Liver (tissue), 9 donors: ENCODE measurements around the gene CBR3. TPM values are rescaled to one million over a fixed set of nuclear protein-coding genes. Genes with fewer than 3 reads are reported as not detected.
"Not testable (repeated sequence)": the region's sequence is repeated elsewhere in the genome, so short reads cannot be mapped to it uniquely, and the experiment has no call there.

ENCODE experiments used
- DNase-seq: peaks from one replicate; pipeline ENCODE4 v3.0.0-alpha.2; 2017; ENCODE audit warnings: low spot score
- H3K27ac ChIP-seq, 2 donors: one replicate each; pipeline ENCODE4 v1.7.0; 2013; ENCODE audit warnings: inconsistent platforms in 2 of 2, low read length in 2 of 2, control low read depth in 1 of 2, low read depth in 1 of 2, mild to moderate bottlenecking in 1 of 2
- H3K27me3 ChIP-seq, 4 donors: one replicate each; pipeline versions ENCODE4 v1.6.1 to v1.7.0; 2013; ENCODE audit warnings: low read length in 3 of 4, inconsistent platforms in 1 of 4, mild to moderate bottlenecking in 1 of 4, moderate library complexity in 1 of 4; ENCODE audit not compliant: control insufficient read depth in 4 of 4, insufficient read depth in 4 of 4
- H3K36me3 ChIP-seq, 4 donors: one replicate each; pipeline versions ENCODE4 v1.6.1 to v1.7.0; 2013; ENCODE audit warnings: low read length in 3 of 4, mild to moderate bottlenecking in 3 of 4, low read depth in 1 of 4, moderate library complexity in 1 of 4; ENCODE audit not compliant: control insufficient read depth in 4 of 4, insufficient read depth in 3 of 4
- H3K4me1 ChIP-seq, 4 donors: one replicate each; pipeline versions ENCODE4 v1.6.1 to v1.7.0; 2013; ENCODE audit warnings: low read length in 3 of 4, mild to moderate bottlenecking in 3 of 4, moderate library complexity in 1 of 4; ENCODE audit not compliant: control insufficient read depth in 4 of 4, insufficient read depth in 4 of 4
- H3K4me3 ChIP-seq, 3 donors: one replicate each; pipeline versions ENCODE4 v1.6.1 to v1.7.0; 2013; ENCODE audit warnings: low read length in 3 of 3, control low read depth in 1 of 3, low read depth in 1 of 3, mild to moderate bottlenecking in 1 of 3
- H3K9ac ChIP-seq, 2 donors: one replicate each; pipeline ENCODE4 v1.7.0; 2013; ENCODE audit warnings: low read length in 2 of 2, mild to moderate bottlenecking in 2 of 2, moderate library complexity in 2 of 2, control low read depth in 1 of 2, low read depth in 1 of 2
- H3K9me3 ChIP-seq, 4 donors: one replicate each; pipeline versions ENCODE4 v1.6.1 to v1.7.0; 2013; ENCODE audit warnings: low read length in 3 of 4; ENCODE audit not compliant: control insufficient read depth in 4 of 4
- EGR1 ChIP-seq, 2 donors: IDR thresholded peaks; 2 replicates each; pipeline ENCODE4 v1.6.1; 2016 to 2018; ENCODE audit warnings: antibody characterized with exemption in 2 of 2, low read depth in 2 of 2
- FOXA1 ChIP-seq: IDR thresholded peaks from 2 replicates; pipeline ENCODE4 v1.6.1; 2016; ENCODE audit warnings: antibody characterized with exemption
- FOXA2 ChIP-seq: IDR thresholded peaks from 2 replicates; pipeline ENCODE4 v1.6.1; 2016; ENCODE audit warnings: antibody characterized with exemption
- GABPA ChIP-seq, 2 donors: IDR thresholded peaks in 1 of 2; conservative IDR thresholded peaks in 1 of 2; 2 replicates each; pipeline ENCODE4 v1.6.1; 2016; ENCODE audit warnings: antibody characterized with exemption in 2 of 2, mild to moderate bottlenecking in 1 of 2, moderate library complexity in 1 of 2
- HNF4A ChIP-seq, 2 donors: conservative IDR thresholded peaks; 2 replicates each; pipeline ENCODE4 v1.6.1; 2016; ENCODE audit warnings: antibody characterized with exemption in 2 of 2, mild to moderate bottlenecking in 2 of 2
- HNF4G ChIP-seq: IDR thresholded peaks from 2 replicates; pipeline ENCODE4 v1.6.1; 2016; ENCODE audit warnings: antibody characterized with exemption
- JUND ChIP-seq, 2 donors: IDR thresholded peaks; 2 replicates each; pipeline ENCODE4 v1.6.1; 2016; ENCODE audit warnings: antibody characterized with exemption in 2 of 2
- NR2F2 ChIP-seq: IDR thresholded peaks from 2 replicates; pipeline ENCODE4 v1.6.1; 2016; ENCODE audit warnings: antibody characterized with exemption
- RAD21 ChIP-seq, 2 donors: IDR thresholded peaks; 2 replicates each; pipeline ENCODE4 v1.6.1; 2016; ENCODE audit warnings: antibody characterized with exemption in 2 of 2, mild to moderate bottlenecking in 2 of 2
- RXRA ChIP-seq, 2 donors: IDR thresholded peaks; 2 replicates each; pipeline ENCODE4 v1.6.1; 2017 to 2018; ENCODE audit warnings: antibody characterized with exemption in 2 of 2, mild to moderate bottlenecking in 1 of 2
- SP1 ChIP-seq: IDR thresholded peaks from 2 replicates; pipeline ENCODE4 v1.6.1; 2018; ENCODE audit warnings: antibody characterized with exemption, mild to moderate bottlenecking
- TAF1 ChIP-seq: conservative IDR thresholded peaks from 2 replicates; pipeline ENCODE4 v1.6.1; 2016; ENCODE audit warnings: antibody characterized with exemption, mild to moderate bottlenecking
- YY1 ChIP-seq: IDR thresholded peaks from 2 replicates; pipeline ENCODE4 v1.6.1; 2016; ENCODE audit warnings: antibody characterized with exemption, mild to moderate bottlenecking
- WGBS: extraction: QIAGEN DNeasy Blood & Tissue Kit; methylation state at CpG from one replicate; pipeline ENCODE4 v1.1.7; 2013; 5-methylcytosine and 5-hydroxymethylcytosine counted together
- polyA plus RNA-seq, 2 donors: library from polyadenylated mRNA; stranded (reverse) in 1 of 2; unstranded in 1 of 2; fragments of 200-250 nt in 1 of 2; fragments of >200 nt in 1 of 2; fragmentation: Nextera tagmentation in 1 of 2; extraction: Ambion mirVana in 1 of 2; gene quantifications; one replicate each; pipeline versions ENCODE4 v1.2.1 to v1.2.3, GENCODE V29; 2013 to 2015
- total RNA-seq, 2 donors: library from RNA; depleted of rRNA; stranded (reverse); fragments of >200 nt; gene quantifications; one replicate each; pipeline ENCODE4 v1.2.3, GENCODE V29; 2014
- TF ChIP-seq, protein P1 (sequence below): IDR thresholded peaks from 2 replicates; pipeline ENCODE4 v1.6.1; 2016; ENCODE audit warnings: antibody characterized with exemption
- TF ChIP-seq, protein P2 (sequence below): IDR thresholded peaks from 2 replicates; pipeline ENCODE4 v1.6.1; 2016; ENCODE audit warnings: antibody characterized with exemption
- TF ChIP-seq, protein P3 (sequence below): fragments of 150-350 bp; IDR thresholded peaks from 2 replicates; pipeline ENCODE4 v1.5.1; 2017; ENCODE audit warnings: improper control_type of control experiment, low read depth, low read length; ENCODE audit not compliant: missing input control
- TF ChIP-seq, protein P4 (sequence below): IDR thresholded peaks from 2 replicates; pipeline ENCODE4 v1.6.1; 2016; ENCODE audit warnings: antibody characterized with exemption, mild to moderate bottlenecking
- TF ChIP-seq, protein P5 (sequence below): IDR thresholded peaks from 2 replicates; pipeline ENCODE4 v1.6.1; 2016; ENCODE audit warnings: antibody characterized with exemption
- donor health status: healthy.
- donor health status: healthy.
- donor health status: healthy.
- donor health status: healthy.
- donor health status: healthy.

Gene CBR3
- total and polyA plus RNA-seq, 4 donors, result 0.31 to 0.70 (median 0.47) TPM

DNA sequence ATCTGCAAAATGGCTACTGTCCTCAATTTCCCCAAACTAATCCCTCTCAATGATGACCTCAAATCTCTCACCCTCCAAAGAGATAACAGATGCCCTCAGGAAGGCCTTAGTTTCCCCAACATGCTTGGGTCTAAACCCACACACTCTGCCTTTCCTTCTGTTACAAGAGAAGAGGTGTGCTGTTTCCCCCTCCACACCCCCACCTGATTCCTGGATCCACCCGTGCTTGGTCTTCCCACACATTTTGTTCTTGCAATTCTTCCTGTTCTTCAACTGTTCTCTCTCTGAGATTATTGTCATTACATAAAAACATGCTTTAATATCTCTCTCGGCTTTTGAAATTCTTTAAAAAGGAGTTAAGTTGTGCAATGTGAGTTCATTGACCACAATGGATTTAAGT, 5.7 kb upstream of the CBR3 start:
- no peaks in the 10 kb centered on the region for H3K9me3 ChIP-seq
- no peak overlapping the region for H3K27ac ChIP-seq
- H3K9ac ChIP-seq, result no peak overlapping the region
- TF ChIP-seq GABPA (IDR thresholded peaks at IDR 0.05 in 1 of 2, conservative IDR thresholded peaks at IDR 0.05 in 1 of 2) (no peak), JUND (IDR thresholded peaks at IDR 0.05) (no peak), NR2F2 (no peak), RXRA (IDR thresholded peaks at IDR 0.05) (no peak), RAD21 (IDR thresholded peaks at IDR 0.05) (no peak), SP1 (no peak), HNF4A (conservative IDR thresholded peaks at IDR 0.05) (no peak), YY1 (no peak), FOXA2 (no peak), EGR1 (IDR thresholded peaks at IDR 0.05; ENCODE audit: low read depth in 2 of 2) (no peak), FOXA1 (no peak), TAF1 (no peak), HNF4G (no peak)
- TF ChIP-seq, protein P1, sequence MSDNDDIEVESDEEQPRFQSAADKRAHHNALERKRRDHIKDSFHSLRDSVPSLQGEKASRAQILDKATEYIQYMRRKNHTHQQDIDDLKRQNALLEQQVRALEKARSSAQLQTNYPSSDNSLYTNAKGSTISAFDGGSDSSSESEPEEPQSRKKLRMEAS, result no peak
- TF ChIP-seq, protein P2, sequence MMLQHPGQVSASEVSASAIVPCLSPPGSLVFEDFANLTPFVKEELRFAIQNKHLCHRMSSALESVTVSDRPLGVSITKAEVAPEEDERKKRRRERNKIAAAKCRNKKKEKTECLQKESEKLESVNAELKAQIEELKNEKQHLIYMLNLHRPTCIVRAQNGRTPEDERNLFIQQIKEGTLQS, result no peak
- TF ChIP-seq, protein P3, sequence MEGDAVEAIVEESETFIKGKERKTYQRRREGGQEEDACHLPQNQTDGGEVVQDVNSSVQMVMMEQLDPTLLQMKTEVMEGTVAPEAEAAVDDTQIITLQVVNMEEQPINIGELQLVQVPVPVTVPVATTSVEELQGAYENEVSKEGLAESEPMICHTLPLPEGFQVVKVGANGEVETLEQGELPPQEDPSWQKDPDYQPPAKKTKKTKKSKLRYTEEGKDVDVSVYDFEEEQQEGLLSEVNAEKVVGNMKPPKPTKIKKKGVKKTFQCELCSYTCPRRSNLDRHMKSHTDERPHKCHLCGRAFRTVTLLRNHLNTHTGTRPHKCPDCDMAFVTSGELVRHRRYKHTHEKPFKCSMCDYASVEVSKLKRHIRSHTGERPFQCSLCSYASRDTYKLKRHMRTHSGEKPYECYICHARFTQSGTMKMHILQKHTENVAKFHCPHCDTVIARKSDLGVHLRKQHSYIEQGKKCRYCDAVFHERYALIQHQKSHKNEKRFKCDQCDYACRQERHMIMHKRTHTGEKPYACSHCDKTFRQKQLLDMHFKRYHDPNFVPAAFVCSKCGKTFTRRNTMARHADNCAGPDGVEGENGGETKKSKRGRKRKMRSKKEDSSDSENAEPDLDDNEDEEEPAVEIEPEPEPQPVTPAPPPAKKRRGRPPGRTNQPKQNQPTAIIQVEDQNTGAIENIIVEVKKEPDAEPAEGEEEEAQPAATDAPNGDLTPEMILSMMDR, result no peak
- TF ChIP-seq, protein P4, sequence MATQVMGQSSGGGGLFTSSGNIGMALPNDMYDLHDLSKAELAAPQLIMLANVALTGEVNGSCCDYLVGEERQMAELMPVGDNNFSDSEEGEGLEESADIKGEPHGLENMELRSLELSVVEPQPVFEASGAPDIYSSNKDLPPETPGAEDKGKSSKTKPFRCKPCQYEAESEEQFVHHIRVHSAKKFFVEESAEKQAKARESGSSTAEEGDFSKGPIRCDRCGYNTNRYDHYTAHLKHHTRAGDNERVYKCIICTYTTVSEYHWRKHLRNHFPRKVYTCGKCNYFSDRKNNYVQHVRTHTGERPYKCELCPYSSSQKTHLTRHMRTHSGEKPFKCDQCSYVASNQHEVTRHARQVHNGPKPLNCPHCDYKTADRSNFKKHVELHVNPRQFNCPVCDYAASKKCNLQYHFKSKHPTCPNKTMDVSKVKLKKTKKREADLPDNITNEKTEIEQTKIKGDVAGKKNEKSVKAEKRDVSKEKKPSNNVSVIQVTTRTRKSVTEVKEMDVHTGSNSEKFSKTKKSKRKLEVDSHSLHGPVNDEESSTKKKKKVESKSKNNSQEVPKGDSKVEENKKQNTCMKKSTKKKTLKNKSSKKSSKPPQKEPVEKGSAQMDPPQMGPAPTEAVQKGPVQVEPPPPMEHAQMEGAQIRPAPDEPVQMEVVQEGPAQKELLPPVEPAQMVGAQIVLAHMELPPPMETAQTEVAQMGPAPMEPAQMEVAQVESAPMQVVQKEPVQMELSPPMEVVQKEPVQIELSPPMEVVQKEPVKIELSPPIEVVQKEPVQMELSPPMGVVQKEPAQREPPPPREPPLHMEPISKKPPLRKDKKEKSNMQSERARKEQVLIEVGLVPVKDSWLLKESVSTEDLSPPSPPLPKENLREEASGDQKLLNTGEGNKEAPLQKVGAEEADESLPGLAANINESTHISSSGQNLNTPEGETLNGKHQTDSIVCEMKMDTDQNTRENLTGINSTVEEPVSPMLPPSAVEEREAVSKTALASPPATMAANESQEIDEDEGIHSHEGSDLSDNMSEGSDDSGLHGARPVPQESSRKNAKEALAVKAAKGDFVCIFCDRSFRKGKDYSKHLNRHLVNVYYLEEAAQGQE, result no peak
- TF ChIP-seq, protein P5, sequence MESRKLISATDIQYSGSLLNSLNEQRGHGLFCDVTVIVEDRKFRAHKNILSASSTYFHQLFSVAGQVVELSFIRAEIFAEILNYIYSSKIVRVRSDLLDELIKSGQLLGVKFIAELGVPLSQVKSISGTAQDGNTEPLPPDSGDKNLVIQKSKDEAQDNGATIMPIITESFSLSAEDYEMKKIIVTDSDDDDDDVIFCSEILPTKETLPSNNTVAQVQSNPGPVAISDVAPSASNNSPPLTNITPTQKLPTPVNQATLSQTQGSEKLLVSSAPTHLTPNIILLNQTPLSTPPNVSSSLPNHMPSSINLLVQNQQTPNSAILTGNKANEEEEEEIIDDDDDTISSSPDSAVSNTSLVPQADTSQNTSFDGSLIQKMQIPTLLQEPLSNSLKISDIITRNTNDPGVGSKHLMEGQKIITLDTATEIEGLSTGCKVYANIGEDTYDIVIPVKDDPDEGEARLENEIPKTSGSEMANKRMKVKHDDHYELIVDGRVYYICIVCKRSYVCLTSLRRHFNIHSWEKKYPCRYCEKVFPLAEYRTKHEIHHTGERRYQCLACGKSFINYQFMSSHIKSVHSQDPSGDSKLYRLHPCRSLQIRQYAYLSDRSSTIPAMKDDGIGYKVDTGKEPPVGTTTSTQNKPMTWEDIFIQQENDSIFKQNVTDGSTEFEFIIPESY, result no peak
- H3K4me1 ChIP-seq, result peaks cover 0 to 14% (median 7%) of the 10 kb centered on the region in 4 donors
- no peak overlapping the region for H3K4me3 ChIP-seq
- H3K27me3 ChIP-seq, result no peaks in the 10 kb centered on the region
- H3K36me3 ChIP-seq, result no peaks in the 10 kb centered on the region
- WGBS, result 62% methylated on average over 2 of the region's 2 CpGs
- no peak for DNase-seq

DNA sequence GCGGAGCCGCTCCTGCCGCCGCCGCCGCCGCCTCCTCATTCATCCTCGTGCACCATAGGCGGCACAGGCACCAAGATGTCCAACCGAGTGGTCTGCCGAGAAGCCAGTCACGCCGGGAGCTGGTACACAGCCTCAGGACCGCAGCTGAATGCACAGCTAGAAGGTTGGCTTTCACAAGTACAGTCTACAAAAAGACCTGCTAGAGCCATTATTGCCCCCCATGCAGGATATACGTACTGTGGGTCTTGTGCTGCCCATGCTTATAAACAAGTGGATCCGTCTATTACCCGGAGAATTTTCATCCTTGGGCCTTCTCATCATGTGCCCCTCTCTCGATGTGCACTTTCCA, 4.5 kb upstream of the CBR3 start:
- H3K4me3 ChIP-seq, H3K9ac ChIP-seq, H3K27ac ChIP-seq, H3K36me3 ChIP-seq, DNase-seq, H3K27me3 ChIP-seq, H3K9me3 ChIP-seq: not testable (repeated sequence)
- 42% methylated on average over 10 of the region's 18 CpGs for WGBS
- H3K4me1 ChIP-seq, result peaks cover 4 to 24% (median 15%) of the 10 kb centered on the region in 4 donors

DNA sequence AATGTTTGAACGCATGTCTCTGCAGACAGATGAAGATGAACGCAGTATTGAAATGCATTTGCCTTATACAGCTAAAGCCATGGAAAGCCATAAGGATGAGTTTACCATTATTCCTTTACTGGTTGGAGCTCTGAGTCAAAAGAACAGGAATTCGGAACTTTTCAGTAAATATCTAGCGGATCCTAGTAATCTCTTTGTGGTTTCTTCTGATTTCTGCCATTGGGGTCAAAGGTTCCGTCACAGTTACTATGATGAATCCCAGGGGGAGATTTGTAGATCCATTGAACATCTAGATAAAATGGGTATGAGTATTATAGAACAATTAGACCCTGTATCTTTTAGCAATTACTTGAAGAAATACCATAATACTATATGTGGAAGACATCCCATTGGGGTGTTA, 4.0 kb upstream of the CBR3 start:
- H3K27me3 ChIP-seq, DNase-seq, H3K4me3 ChIP-seq, H3K36me3 ChIP-seq, H3K9me3 ChIP-seq, H3K9ac ChIP-seq, H3K27ac ChIP-seq: not testable (repeated sequence)
- WGBS, result 94% methylated on average over 5 of the region's 5 CpGs
- H3K4me1 ChIP-seq, result peaks cover 6 to 25% (median 20%) of the 10 kb centered on the region in 4 donors
